K562 (cell line): ENCODE data around the gene NFATC2.

Source experiments
- ATF4 ChIP-seq: fragments of 450-650 bp; formaldehyde crosslinking; IDR thresholded peaks from 2 replicates; pipeline ENCODE4 v1.4.0; 2022; ENCODE audit warnings: mild to moderate bottlenecking, moderate library complexity
- ESRRA ChIP-seq: fragments of 450-650 bp; IDR thresholded peaks from 2 replicates; pipeline ENCODE4 v1.6.1; 2014; ENCODE audit warnings: low read depth, mild to moderate bottlenecking, moderate library complexity, borderline replicate concordance
- HCFC1 ChIP-seq: IDR thresholded peaks from 2 replicates; pipeline ENCODE4 v1.6.1; 2012; ENCODE audit warnings: low read depth, low read length, improper control_type of control experiment
- HDGF ChIP-seq: fragments of 450-650 bp; IDR thresholded peaks from 2 replicates; pipeline ENCODE4 v1.6.1; 2016
- MAFF ChIP-seq: IDR thresholded peaks from 2 replicates; pipeline ENCODE4 v1.6.1; 2012; ENCODE audit warnings: low read length, improper control_type of control experiment
- MAX ChIP-seq: sonication (generic); formaldehyde crosslinking; IDR thresholded peaks from 2 replicates; pipeline ENCODE4 v1.9.0; 2022; ENCODE audit warnings: mild to moderate bottlenecking, missing genetic modification reagents
- MLX ChIP-seq, 2 experiments: fragments of 450-650 bp in 1 of 2; sonication (generic) in 1 of 2; formaldehyde crosslinking; conservative IDR thresholded peaks; 2 replicates each; pipeline versions ENCODE4 v1.4.0 to v1.8.1; 2020 to 2022; ENCODE audit warnings: mild to moderate bottlenecking in 1 of 2, missing genetic modification reagents in 1 of 2
- NR2F6 ChIP-seq: fragments of 450-650 bp; formaldehyde crosslinking; IDR thresholded peaks from 2 replicates; pipeline ENCODE4 v1.4.0; 2020; ENCODE audit warnings: mild to moderate bottlenecking
- TARDBP ChIP-seq: fragments of 450-650 bp; IDR thresholded peaks from 2 replicates; pipeline ENCODE4 v1.6.1; 2016
- TFAP4 ChIP-seq: sonication (generic); formaldehyde crosslinking; IDR thresholded peaks from 2 replicates; pipeline ENCODE4 v1.8.0; 2022; ENCODE audit warnings: missing genetic modification reagents, mild to moderate bottlenecking, moderate library complexity, borderline replicate concordance
- UBTF ChIP-seq, 2 experiments: IDR thresholded peaks; 2 replicates each; pipeline ENCODE4 v1.6.1; 2012; ENCODE audit warnings: improper control_type of control experiment in 2 of 2, low read depth in 2 of 2, low read length in 2 of 2, borderline replicate concordance in 1 of 2
- ZFX ChIP-seq: sonication (generic); formaldehyde crosslinking; IDR thresholded peaks from 2 replicates; pipeline ENCODE4 v1.8.0; 2022; ENCODE audit warnings: mild to moderate bottlenecking, missing genetic modification reagents, moderate library complexity
- ZKSCAN1 ChIP-seq: fragments of 150-350 bp; IDR thresholded peaks from 2 replicates; pipeline ENCODE4 v1.6.1; 2016; ENCODE audit warnings: low read depth, low read length
- ZNF224 ChIP-seq: sonication (generic); formaldehyde crosslinking; IDR thresholded peaks from 2 replicates; pipeline ENCODE4 v1.8.0; 2022; ENCODE audit warnings: mild to moderate bottlenecking, missing genetic modification reagents

- no peak for TF ChIP-seq HDGF
- TF ChIP-seq ESRRA = no peak
- no peak for TF ChIP-seq MAX
- TF ChIP-seq MLX (CRISPR knock-in tag; conservative IDR thresholded peaks at IDR 0.05) = no peak
- TF ChIP-seq ZNF224 = no peak
- no peak for TF ChIP-seq ZFX
- no peak for TF ChIP-seq MAFF
- no peak for TF ChIP-seq UBTF (IDR thresholded peaks at IDR 0.05; ENCODE audit: borderline replicate concordance in 1 of 2, low read depth in 2 of 2, low read length in 2 of 2)
- TF ChIP-seq HCFC1 = no peak
- no peak for TF ChIP-seq ZKSCAN1
- TF ChIP-seq TFAP4 = no peak
- no peak for TF ChIP-seq TARDBP
- TF ChIP-seq NR2F6 (CRISPR knock-in tag) = no peak
- TF ChIP-seq ATF4 (CRISPR knock-in tag) = no peak
Measured at GRCh38 chr20:51446656-51447055, 95.9 kb downstream of the NFATC2 start.
